Measurements from ENCODE around the gene AFF2.

AFF2 gene

GRCh38 chrX:149003863-149004660, 503.6 kb downstream of the AFF2 start:
- peak; percentile 4 for DNase-seq (ENCODE audit: low spot score)
- FAIRE-seq = no peak

GRCh38 chrX:149004936-149005335, 504.5 kb downstream of the AFF2 start:
- FAIRE-seq (no peak), DNase-seq (ENCODE audit: low spot score) (no peak)

GRCh38 chrX:149006235-149006634, 505.8 kb downstream of the AFF2 start:
- FAIRE-seq = no peak
- DNase-seq (ENCODE audit: low spot score) = no peak

- FAIRE-seq (no peak), DNase-seq (ENCODE audit: low spot score) (no peak)
Measured at GRCh38 chrX:149007423-149007822, 507.0 kb downstream of the AFF2 start.

GRCh38 chrX:149010013-149010852, 509.8 kb downstream of the AFF2 start:
- DNase-seq (ENCODE audit: low spot score) (no peak), FAIRE-seq (no peak)

GRCh38 chrX:149010853-149011224, 510.4 kb downstream of the AFF2 start:
- no peak for DNase-seq (ENCODE audit: low spot score)

GRCh38 chrX:149013081-149013480, 512.7 kb downstream of the AFF2 start:
- DNase-seq (ENCODE audit: low spot score) (no peak), FAIRE-seq (no peak)

More at GRCh38 chrX:149010853-149011224, 510.4 kb downstream of the AFF2 start:
- FAIRE-seq = no peak

- no peak for FAIRE-seq
- no peak for DNase-seq (ENCODE audit: low spot score)
Measured at GRCh38 chrX:149021159-149021558, 520.7 kb downstream of the AFF2 start.

GRCh38 chrX:149022485-149022884, 522.1 kb downstream of the AFF2 start:
- FAIRE-seq = no peak

GRCh38 chrX:149032449-149032848, 532.0 kb downstream of the AFF2 start:
- no peak for DNase-seq (ENCODE audit: low spot score)
- FAIRE-seq = no peak

More at GRCh38 chrX:149022485-149022884, 522.1 kb downstream of the AFF2 start:
- DNase-seq (ENCODE audit: low spot score) = no peak

GRCh38 chrX:149036086-149036485, 535.7 kb downstream of the AFF2 start:
- FAIRE-seq (no peak), DNase-seq (ENCODE audit: low spot score) (no peak)

- no peak for FAIRE-seq
- DNase-seq (ENCODE audit: low spot score) = no peak
Measured at GRCh38 chrX:149037281-149037870, 537.0 kb downstream of the AFF2 start.

GRCh38 chrX:149039057-149039456, 538.6 kb downstream of the AFF2 start:
- FAIRE-seq (no peak), DNase-seq (ENCODE audit: low spot score) (no peak)

GRCh38 chrX:149040873-149041535, 540.6 kb downstream of the AFF2 start:
- DNase-seq (ENCODE audit: low spot score) = no peak
- FAIRE-seq = no peak

- no peak for DNase-seq (ENCODE audit: low spot score)
- no peak for FAIRE-seq
Measured at GRCh38 chrX:149043401-149043800, 543.0 kb downstream of the AFF2 start.

GRCh38 chrX:149044471-149044870, 544.1 kb downstream of the AFF2 start:
- FAIRE-seq (no peak), DNase-seq (ENCODE audit: low spot score) (no peak)

- FAIRE-seq = no peak
Measured at GRCh38 chrX:149045645-149046210, 545.3 kb downstream of the AFF2 start.

More at GRCh38 chrX:149045645-149046210, 545.3 kb downstream of the AFF2 start:
- DNase-seq (ENCODE audit: low spot score) = no peak
